ENCODE results near the gene REEP6. TPM values are rescaled to one million over a fixed set of nuclear protein-coding genes. Genes with fewer than 3 reads are reported as not detected.

Gene REEP6
- total and polyA plus RNA-seq, 2 of the 8 experiments (the other 6 are each of a cell fraction or from before 2014, with no cell fraction given) = 12.6 to 20.7 TPM

- TF ChIP-seq, protein P1, sequence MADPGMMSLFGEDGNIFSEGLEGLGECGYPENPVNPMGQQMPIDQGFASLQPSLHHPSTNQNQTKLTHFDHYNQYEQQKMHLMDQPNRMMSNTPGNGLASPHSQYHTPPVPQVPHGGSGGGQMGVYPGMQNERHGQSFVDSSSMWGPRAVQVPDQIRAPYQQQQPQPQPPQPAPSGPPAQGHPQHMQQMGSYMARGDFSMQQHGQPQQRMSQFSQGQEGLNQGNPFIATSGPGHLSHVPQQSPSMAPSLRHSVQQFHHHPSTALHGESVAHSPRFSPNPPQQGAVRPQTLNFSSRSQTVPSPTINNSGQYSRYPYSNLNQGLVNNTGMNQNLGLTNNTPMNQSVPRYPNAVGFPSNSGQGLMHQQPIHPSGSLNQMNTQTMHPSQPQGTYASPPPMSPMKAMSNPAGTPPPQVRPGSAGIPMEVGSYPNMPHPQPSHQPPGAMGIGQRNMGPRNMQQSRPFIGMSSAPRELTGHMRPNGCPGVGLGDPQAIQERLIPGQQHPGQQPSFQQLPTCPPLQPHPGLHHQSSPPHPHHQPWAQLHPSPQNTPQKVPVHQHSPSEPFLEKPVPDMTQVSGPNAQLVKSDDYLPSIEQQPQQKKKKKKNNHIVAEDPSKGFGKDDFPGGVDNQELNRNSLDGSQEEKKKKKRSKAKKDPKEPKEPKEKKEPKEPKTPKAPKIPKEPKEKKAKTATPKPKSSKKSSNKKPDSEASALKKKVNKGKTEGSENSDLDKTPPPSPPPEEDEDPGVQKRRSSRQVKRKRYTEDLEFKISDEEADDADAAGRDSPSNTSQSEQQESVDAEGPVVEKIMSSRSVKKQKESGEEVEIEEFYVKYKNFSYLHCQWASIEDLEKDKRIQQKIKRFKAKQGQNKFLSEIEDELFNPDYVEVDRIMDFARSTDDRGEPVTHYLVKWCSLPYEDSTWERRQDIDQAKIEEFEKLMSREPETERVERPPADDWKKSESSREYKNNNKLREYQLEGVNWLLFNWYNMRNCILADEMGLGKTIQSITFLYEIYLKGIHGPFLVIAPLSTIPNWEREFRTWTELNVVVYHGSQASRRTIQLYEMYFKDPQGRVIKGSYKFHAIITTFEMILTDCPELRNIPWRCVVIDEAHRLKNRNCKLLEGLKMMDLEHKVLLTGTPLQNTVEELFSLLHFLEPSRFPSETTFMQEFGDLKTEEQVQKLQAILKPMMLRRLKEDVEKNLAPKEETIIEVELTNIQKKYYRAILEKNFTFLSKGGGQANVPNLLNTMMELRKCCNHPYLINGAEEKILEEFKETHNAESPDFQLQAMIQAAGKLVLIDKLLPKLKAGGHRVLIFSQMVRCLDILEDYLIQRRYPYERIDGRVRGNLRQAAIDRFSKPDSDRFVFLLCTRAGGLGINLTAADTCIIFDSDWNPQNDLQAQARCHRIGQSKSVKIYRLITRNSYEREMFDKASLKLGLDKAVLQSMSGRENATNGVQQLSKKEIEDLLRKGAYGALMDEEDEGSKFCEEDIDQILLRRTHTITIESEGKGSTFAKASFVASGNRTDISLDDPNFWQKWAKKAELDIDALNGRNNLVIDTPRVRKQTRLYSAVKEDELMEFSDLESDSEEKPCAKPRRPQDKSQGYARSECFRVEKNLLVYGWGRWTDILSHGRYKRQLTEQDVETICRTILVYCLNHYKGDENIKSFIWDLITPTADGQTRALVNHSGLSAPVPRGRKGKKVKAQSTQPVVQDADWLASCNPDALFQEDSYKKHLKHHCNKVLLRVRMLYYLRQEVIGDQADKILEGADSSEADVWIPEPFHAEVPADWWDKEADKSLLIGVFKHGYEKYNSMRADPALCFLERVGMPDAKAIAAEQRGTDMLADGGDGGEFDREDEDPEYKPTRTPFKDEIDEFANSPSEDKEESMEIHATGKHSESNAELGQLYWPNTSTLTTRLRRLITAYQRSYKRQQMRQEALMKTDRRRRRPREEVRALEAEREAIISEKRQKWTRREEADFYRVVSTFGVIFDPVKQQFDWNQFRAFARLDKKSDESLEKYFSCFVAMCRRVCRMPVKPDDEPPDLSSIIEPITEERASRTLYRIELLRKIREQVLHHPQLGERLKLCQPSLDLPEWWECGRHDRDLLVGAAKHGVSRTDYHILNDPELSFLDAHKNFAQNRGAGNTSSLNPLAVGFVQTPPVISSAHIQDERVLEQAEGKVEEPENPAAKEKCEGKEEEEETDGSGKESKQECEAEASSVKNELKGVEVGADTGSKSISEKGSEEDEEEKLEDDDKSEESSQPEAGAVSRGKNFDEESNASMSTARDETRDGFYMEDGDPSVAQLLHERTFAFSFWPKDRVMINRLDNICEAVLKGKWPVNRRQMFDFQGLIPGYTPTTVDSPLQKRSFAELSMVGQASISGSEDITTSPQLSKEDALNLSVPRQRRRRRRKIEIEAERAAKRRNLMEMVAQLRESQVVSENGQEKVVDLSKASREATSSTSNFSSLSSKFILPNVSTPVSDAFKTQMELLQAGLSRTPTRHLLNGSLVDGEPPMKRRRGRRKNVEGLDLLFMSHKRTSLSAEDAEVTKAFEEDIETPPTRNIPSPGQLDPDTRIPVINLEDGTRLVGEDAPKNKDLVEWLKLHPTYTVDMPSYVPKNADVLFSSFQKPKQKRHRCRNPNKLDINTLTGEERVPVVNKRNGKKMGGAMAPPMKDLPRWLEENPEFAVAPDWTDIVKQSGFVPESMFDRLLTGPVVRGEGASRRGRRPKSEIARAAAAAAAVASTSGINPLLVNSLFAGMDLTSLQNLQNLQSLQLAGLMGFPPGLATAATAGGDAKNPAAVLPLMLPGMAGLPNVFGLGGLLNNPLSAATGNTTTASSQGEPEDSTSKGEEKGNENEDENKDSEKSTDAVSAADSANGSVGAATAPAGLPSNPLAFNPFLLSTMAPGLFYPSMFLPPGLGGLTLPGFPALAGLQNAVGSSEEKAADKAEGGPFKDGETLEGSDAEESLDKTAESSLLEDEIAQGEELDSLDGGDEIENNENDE (IDR thresholded peaks at IDR 0.05; ENCODE audit: insufficient replicate concordance, low read length) = no peak
- TF ChIP-seq KDM5A (IDR thresholded peaks at IDR 0.05; ENCODE audit: low read length) (no peak), YY1 (IDR thresholded peaks at IDR 0.05; ENCODE audit: low read depth, low read length) (no peak), USF2 (IDR thresholded peaks at IDR 0.05; ENCODE audit: low read length) (no peak), EGR1 (IDR thresholded peaks at IDR 0.05; ENCODE audit: borderline replicate concordance, low read depth, low read length) (no peak), SIRT6 (IDR thresholded peaks at IDR 0.05; ENCODE audit: low read length) (no peak), JUN (IDR thresholded peaks at IDR 0.05; ENCODE audit: low read depth, low read length) (no peak), SP2 (IDR thresholded peaks at IDR 0.05; ENCODE audit: low read length) (no peak), TAF7 (optimal IDR thresholded peaks at IDR 0.05; ENCODE audit: borderline replicate concordance, low read depth, low read length) (no peak)
These were observed 6.0 kb downstream of the REEP6 start (continued) for GRCh38 chr19:1496714-1497577.

All from H1 (cell line).